Retinal pigment epithelial cell (primary cell): ENCODE measurements around the gene TMTC1.
A peak's percentile ranks its signal among the peaks of the same experiment; 100 is the strongest.

Experiments
- DNase-seq: peaks from one replicate; pipeline ENCODE4 v3.0.0-alpha.2; 2010; ENCODE audit warnings: low read depth
- H3K4me3 ChIP-seq: 2 replicates; pipeline ENCODE4 v1.5.1; 2011; ENCODE audit warnings: mild to moderate bottlenecking, low read length, control low read depth, moderate library complexity
- CTCF ChIP-seq: conservative IDR thresholded peaks from 2 replicates; pipeline ENCODE4 v1.5.1; 2011; ENCODE audit warnings: low read depth, low read length, control low read depth, inconsistent platforms

Gene TMTC1

GRCh38 chr12:29537298-29537697 lies 246.4 kb downstream of the TMTC1 start:
- TF ChIP-seq CTCF: no peak
- no peak for DNase-seq
- no peak overlapping the region for H3K4me3 ChIP-seq

GRCh38 chr12:29534935-29535334 lies 248.8 kb downstream of the TMTC1 start:
- no peak for TF ChIP-seq CTCF
- no peak overlapping the region for H3K4me3 ChIP-seq
- DNase-seq: no peak

- H3K4me3 ChIP-seq: no peak overlapping the region
- no peak for DNase-seq
- TF ChIP-seq CTCF: no peak
Measured at GRCh38 chr12:29533815-29534489, 249.8 kb downstream of the TMTC1 start.

GRCh38 chr12:29531471-29531870 lies 252.3 kb downstream of the TMTC1 start:
- H3K4me3 ChIP-seq: no peak overlapping the region
- TF ChIP-seq CTCF: no peak
- DNase-seq: no peak

- no peak for TF ChIP-seq CTCF
Measured at GRCh38 chr12:29530436-29530835, 253.3 kb downstream of the TMTC1 start.

GRCh38 chr12:29528161-29528560 lies 255.6 kb downstream of the TMTC1 start:
- TF ChIP-seq CTCF: no peak
- no peak overlapping the region for H3K4me3 ChIP-seq
- no peak for DNase-seq

More at GRCh38 chr12:29530436-29530835, 253.3 kb downstream of the TMTC1 start:
- no peak overlapping the region for H3K4me3 ChIP-seq
- no peak for DNase-seq

GRCh38 chr12:29521951-29522350 lies 261.8 kb downstream of the TMTC1 start:
- H3K4me3 ChIP-seq: no peak overlapping the region
- DNase-seq: peak; percentile 83
- no peak for TF ChIP-seq CTCF
